GM23338 (cell line): ENCODE measurements around the gene PPM1H. TPM values are rescaled to one million over a fixed set of nuclear protein-coding genes. Genes with fewer than 3 reads are reported as not detected.

Source experiments
- ATAC-seq: fragments of 200-7000 bp; cut with Tn5 transposase; 3 replicates; pipeline ENCODE4 v1.9.1; 2020
- DNase-seq: peaks from one replicate; pipeline ENCODE4 v3.0.0-alpha.2; 2015; ENCODE audit warnings: low spot score
- H2AFZ ChIP-seq: fragments of 200-600 bp; sonication (generic); 2 replicates; pipeline ENCODE4 v1.8.0; 2016; ENCODE audit warnings: antibody characterized with exemption, mild to moderate bottlenecking, moderate library complexity
- H3F3A ChIP-seq: fragments of 200-600 bp; sonication (generic); replicated peaks from 2 replicates; pipeline ENCODE4 v1.8.0; 2017; ENCODE audit warnings: antibody characterized with exemption, mixed run types, low read depth
- H3K27ac ChIP-seq: fragments of 200-600 bp; sonication (generic); 2 replicates; pipeline ENCODE4 v1.6.1; 2016; ENCODE audit warnings: low read depth
- H3K27me3 ChIP-seq: fragments of 200-600 bp; sonication (generic); 2 replicates; pipeline ENCODE4 v1.8.0; 2016; ENCODE audit warnings: mild to moderate bottlenecking, mixed run types, moderate library complexity; ENCODE audit not compliant: insufficient read depth
- H3K36me3 ChIP-seq: fragments of 200-600 bp; sonication (generic); 2 replicates; pipeline ENCODE4 v1.8.0; 2016; ENCODE audit warnings: mild to moderate bottlenecking; ENCODE audit not compliant: insufficient read depth
- H3K4me1 ChIP-seq: fragments of 200-600 bp; sonication (generic); 2 replicates; pipeline ENCODE4 v1.8.0; 2016; ENCODE audit warnings: mild to moderate bottlenecking, moderate library complexity; ENCODE audit not compliant: insufficient read depth
- H3K4me2 ChIP-seq: fragments of 200-600 bp; sonication (generic); 2 replicates; pipeline ENCODE4 v1.7.1; 2017; ENCODE audit warnings: mixed run types
- H3K4me3 ChIP-seq: fragments of 200-600 bp; sonication (generic); 2 replicates; pipeline ENCODE4 v1.6.1; 2016; ENCODE audit warnings: mixed run types
- H3K79me2 ChIP-seq: fragments of 200-600 bp; sonication (generic); replicated peaks from 2 replicates; pipeline ENCODE4 v1.8.0; 2017; ENCODE audit warnings: mild to moderate bottlenecking; ENCODE audit not compliant: insufficient read depth
- H3K9me2 ChIP-seq: fragments of 200-600 bp; sonication (generic); 2 replicates; pipeline ENCODE4 v1.8.0; 2017; ENCODE audit not compliant: insufficient read depth
- H4K20me1 ChIP-seq: fragments of 200-600 bp; sonication (generic); replicated peaks from 2 replicates; pipeline ENCODE4 v1.8.0; 2017; ENCODE audit warnings: mild to moderate bottlenecking; ENCODE audit not compliant: insufficient read depth
- H3K27ac Mint-ChIP-seq: 2 replicates; pipeline ENCODE4 v1.8.0; 2020; ENCODE audit warnings: inconsistent platforms, mild to moderate bottlenecking, moderate library complexity, mixed read lengths
- H3K27me3 Mint-ChIP-seq: 3 replicates; pipeline ENCODE4 v1.8.0; 2022; ENCODE audit warnings: low read depth, mild to moderate bottlenecking, moderate library complexity, mixed read lengths, inconsistent platforms; ENCODE audit not compliant: insufficient read depth, poor library complexity
- H3K36me3 Mint-ChIP-seq: 3 replicates; pipeline ENCODE4 v1.8.0; 2021; ENCODE audit warnings: low read depth, mild to moderate bottlenecking, inconsistent platforms, moderate library complexity, mixed read lengths
- H3K4me1 Mint-ChIP-seq: 3 replicates; pipeline ENCODE4 v1.8.0; 2020; ENCODE audit warnings: mild to moderate bottlenecking, inconsistent platforms, mixed read lengths
- H3K4me3 Mint-ChIP-seq: 3 replicates; pipeline ENCODE4 v1.8.0; 2021; ENCODE audit warnings: moderate library complexity, mild to moderate bottlenecking, inconsistent platforms, mixed read lengths
- H3K9me3 Mint-ChIP-seq: 3 replicates; pipeline ENCODE4 v1.8.0; 2020; ENCODE audit warnings: moderate library complexity, mild to moderate bottlenecking, inconsistent platforms, mixed read lengths
- CTCF ChIP-seq, 2 experiments: fragments of 200-600 bp in 1 of 2; sonication (generic) in 1 of 2; conservative IDR thresholded peaks; 2 replicates each; pipeline versions ENCODE4 v1.5.1 to v1.6.1; 2016 to 2017; ENCODE audit warnings: antibody characterized with exemption in 2 of 2, low read depth in 2 of 2, mild to moderate bottlenecking in 2 of 2, moderate library complexity in 1 of 2
- EZH2 ChIP-seq: fragments of 200-600 bp; sonication (generic); IDR thresholded peaks from one replicate; pipeline ENCODE4 v1.8.0; 2017; ENCODE audit warnings: antibody characterized with exemption, mild to moderate bottlenecking, low read depth; ENCODE audit not compliant: unreplicated experiment
- JUNB ChIP-seq: IDR thresholded peaks from one replicate; pipeline ENCODE4 v1.6.1; 2016; ENCODE audit warnings: antibody characterized with exemption; ENCODE audit not compliant: unreplicated experiment
- POLR2AphosphoS5 ChIP-seq: IDR thresholded peaks from 2 replicates; pipeline ENCODE4 v1.6.1; 2016; ENCODE audit warnings: antibody characterized with exemption, low read depth
- ZNF462 ChIP-seq: fragments of 250-450 bp; sonication (Bioruptor Pico); IDR thresholded peaks from 2 replicates; pipeline ENCODE4 v1.5.0; 2020; ENCODE audit warnings: mild to moderate bottlenecking, moderate library complexity
- polyA plus RNA-seq: library from polyadenylated mRNA; unstranded; fragments of >200 nt; fragmentation: Nextera tagmentation; extraction: Ambion mirVana; gene quantifications from 2 replicates; pipeline ENCODE4 v1.2.1, GENCODE V29; 2016
- total RNA-seq: library from RNA; depleted of rRNA; stranded (reverse); fragments of >200 nt; shearing (Covaris generic); gene quantifications from 2 replicates; pipeline ENCODE4 v1.2.3, GENCODE V29; 2014
- TF ChIP-seq, protein P1 (sequence below): IDR thresholded peaks from one replicate; pipeline ENCODE4 v1.6.1; 2018; ENCODE audit warnings: antibody characterized with exemption; ENCODE audit not compliant: unreplicated experiment

The PPM1H gene
- total and polyA plus RNA-seq, 2 experiments from 2014 or later: 11.4 to 41.2 TPM

DNA sequence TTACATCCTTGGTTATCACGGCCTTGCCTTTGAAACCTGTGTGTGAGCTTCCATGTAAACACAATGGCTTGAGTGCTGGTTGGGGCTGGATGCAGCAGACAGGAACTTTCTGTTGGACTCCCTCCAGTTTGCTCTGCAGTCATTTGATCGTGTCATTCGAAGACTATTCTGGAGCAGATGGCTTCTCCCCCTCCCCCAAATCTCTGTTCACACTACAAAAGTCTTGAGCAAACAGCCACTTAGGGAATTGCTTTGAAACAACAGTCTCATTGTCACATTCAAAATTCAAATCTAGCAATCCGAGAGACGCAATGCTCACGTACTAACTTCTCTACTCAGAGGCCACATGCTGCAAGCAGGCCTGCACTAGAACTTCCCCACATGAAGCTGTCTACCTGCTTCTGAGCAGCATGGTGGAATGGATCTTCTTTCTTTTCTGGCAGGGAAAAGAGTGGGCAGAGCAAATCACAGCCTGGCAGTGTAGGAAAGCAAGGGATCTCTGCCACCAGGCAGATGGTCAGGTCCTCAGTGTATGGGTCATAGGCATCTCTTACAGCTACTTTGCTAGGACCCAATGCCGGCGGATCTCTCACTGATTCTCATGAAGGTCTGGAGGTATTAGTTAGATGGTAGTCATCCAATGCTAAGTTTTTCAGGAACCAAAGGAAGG is 214.2 kb downstream of the PPM1H start (continued):
- TF ChIP-seq ZNF462 (CRISPR knock-in tag): no peak
- no peak for TF ChIP-seq JUNB

- H2AFZ ChIP-seq: no peak overlapping the region
- H3K27me3 ChIP-seq: no peaks in the 10 kb centered on the region
- H3K27ac ChIP-seq: no peak overlapping the region
- no peaks in the 10 kb centered on the region for H4K20me1 ChIP-seq
- no peaks in the 10 kb centered on the region for H3K36me3 ChIP-seq
- H3K27ac Mint-ChIP-seq: no peak overlapping the region
- peaks cover 9% of the 10 kb centered on the region; the same call in 2 of the 3 replicates for H3K36me3 Mint-ChIP-seq
- H3K9me3 Mint-ChIP-seq: no peaks in the 10 kb centered on the region
- peaks cover 2% of the 10 kb centered on the region for H3K27me3 Mint-ChIP-seq
- H3K4me1 ChIP-seq: peaks cover 34% of the 10 kb centered on the region
- H3F3A ChIP-seq: no peaks in the 10 kb centered on the region; the same call in 1 of the 2 replicates
- DNase-seq (no peak), ATAC-seq (no peak)
- H3K79me2 ChIP-seq: no peaks in the 10 kb centered on the region
- H3K4me3 ChIP-seq: no peak overlapping the region
- no peak overlapping the region for H3K4me3 Mint-ChIP-seq
- H3K4me2 ChIP-seq: no peak overlapping the region
- H3K9me2 ChIP-seq: no peaks in the 10 kb centered on the region
- peaks cover 53% of the 10 kb centered on the region for H3K4me1 Mint-ChIP-seq
- TF ChIP-seq CTCF (conservative IDR thresholded peaks at IDR 0.05; ENCODE audit: low read depth in 2 of 2) (no peak), EZH2 (no peak), POLR2AphosphoS5 (no peak)
- TF ChIP-seq, protein P1, sequence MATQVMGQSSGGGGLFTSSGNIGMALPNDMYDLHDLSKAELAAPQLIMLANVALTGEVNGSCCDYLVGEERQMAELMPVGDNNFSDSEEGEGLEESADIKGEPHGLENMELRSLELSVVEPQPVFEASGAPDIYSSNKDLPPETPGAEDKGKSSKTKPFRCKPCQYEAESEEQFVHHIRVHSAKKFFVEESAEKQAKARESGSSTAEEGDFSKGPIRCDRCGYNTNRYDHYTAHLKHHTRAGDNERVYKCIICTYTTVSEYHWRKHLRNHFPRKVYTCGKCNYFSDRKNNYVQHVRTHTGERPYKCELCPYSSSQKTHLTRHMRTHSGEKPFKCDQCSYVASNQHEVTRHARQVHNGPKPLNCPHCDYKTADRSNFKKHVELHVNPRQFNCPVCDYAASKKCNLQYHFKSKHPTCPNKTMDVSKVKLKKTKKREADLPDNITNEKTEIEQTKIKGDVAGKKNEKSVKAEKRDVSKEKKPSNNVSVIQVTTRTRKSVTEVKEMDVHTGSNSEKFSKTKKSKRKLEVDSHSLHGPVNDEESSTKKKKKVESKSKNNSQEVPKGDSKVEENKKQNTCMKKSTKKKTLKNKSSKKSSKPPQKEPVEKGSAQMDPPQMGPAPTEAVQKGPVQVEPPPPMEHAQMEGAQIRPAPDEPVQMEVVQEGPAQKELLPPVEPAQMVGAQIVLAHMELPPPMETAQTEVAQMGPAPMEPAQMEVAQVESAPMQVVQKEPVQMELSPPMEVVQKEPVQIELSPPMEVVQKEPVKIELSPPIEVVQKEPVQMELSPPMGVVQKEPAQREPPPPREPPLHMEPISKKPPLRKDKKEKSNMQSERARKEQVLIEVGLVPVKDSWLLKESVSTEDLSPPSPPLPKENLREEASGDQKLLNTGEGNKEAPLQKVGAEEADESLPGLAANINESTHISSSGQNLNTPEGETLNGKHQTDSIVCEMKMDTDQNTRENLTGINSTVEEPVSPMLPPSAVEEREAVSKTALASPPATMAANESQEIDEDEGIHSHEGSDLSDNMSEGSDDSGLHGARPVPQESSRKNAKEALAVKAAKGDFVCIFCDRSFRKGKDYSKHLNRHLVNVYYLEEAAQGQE: no peak
These were observed 214.9 kb downstream of the PPM1H start for GRCh38 chr12:62720025-62720424.
